Anterior cingulate cortex (tissue), 58 donors: ENCODE results near the gene SLAMF1.
"Not testable (repeated sequence)": the region's sequence is repeated elsewhere in the genome, so short reads cannot be mapped to it uniquely, and the experiment has no call there.

Source experiments
- DNase-seq, 58 donors: peaks; one replicate each; lab custom pipeline; 2025; lab: John Stamatoyannopoulos, UW

The SLAMF1 gene

DNA sequence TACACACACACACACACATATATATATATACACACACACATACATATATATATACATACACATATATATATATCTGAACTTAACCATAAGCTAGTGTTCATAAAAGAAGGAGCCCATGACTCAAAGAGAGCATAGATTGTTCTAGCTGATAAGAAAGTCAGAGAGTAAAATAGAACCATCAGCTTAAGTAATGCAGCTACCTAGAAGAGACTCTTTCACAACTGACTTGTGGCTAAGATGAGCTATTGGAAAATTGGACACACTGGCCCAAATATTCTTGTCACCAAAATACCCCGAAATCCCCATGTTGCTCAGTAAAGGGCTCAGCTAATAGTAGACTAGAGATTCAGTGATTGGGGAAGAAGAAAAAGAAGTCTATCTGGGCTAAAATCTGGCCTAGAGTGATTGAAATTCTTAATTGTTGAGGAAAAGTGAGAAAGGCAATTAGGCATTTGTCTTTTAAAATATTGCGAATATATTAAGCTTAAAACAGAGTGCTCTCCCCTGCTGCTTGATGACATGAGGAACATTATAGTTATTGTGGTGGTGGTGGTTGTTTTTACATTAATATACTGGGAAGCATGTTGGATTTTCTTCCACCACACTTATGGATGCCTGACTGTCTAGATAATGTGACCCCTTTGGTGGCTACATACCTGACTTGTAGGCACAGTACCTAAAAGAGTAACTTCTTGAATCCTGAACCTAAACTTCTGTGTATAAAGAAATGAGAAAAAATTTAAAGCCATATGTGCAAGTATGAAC is 6.3 kb downstream of the SLAMF1 start:
- no peak for DNase-seq

DNA sequence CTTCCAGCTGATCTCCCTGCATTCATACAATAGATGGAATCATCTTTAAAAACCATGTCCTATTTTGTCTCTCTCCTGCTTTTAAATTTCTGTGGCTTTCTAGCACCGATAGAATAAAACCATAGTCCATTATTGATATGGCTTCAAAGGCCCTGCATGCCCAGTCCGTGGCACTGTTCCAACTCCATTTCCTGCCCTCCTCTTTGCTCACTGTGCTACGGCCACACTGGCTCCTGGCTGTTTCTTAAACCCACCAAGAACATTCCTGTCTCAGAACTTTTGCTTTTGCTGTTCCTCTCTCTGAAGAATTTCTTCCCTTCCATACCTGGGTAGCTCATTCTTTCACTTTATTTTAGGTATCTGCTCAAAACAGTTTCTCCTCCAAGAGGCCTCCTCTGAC is 7.2 kb downstream of the SLAMF1 start:
- no peak for DNase-seq

DNA sequence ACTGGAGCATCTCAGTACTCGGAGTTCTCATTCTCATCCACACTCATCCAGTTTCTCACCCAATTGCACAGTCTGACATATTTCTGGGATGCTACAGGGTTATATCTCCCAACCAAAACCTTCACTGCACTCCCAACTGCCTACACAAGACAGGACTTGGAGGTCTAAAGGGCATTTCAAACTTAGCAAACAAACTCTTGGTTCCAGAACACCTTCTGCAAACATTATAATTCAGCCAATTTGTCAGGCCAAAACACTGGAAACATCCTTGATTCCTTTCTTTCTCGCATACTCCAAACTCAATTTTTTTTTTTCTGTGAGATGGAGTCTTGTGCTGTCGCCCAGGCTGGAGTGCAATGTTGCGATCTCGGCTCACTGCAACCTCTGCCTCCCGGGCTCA is 7.9 kb downstream of the SLAMF1 start:
- DNase-seq = no peak

DNA sequence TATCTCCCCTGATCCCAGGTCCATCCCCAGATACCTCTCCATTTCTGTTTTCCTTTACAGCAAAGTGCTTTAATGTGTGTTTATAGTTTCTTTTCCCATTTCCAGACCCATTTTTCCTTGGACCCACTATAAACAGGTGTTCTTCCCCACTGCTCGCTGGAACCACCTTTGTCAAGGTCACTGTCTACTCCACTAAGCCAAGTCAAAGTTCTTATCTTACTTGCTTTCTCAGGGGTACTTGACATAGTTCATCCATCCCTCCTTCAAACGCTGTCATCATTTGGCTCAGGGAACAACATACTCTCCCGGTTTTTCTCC is 8.3 kb downstream of the SLAMF1 start:
- DNase-seq = no peak

DNA sequence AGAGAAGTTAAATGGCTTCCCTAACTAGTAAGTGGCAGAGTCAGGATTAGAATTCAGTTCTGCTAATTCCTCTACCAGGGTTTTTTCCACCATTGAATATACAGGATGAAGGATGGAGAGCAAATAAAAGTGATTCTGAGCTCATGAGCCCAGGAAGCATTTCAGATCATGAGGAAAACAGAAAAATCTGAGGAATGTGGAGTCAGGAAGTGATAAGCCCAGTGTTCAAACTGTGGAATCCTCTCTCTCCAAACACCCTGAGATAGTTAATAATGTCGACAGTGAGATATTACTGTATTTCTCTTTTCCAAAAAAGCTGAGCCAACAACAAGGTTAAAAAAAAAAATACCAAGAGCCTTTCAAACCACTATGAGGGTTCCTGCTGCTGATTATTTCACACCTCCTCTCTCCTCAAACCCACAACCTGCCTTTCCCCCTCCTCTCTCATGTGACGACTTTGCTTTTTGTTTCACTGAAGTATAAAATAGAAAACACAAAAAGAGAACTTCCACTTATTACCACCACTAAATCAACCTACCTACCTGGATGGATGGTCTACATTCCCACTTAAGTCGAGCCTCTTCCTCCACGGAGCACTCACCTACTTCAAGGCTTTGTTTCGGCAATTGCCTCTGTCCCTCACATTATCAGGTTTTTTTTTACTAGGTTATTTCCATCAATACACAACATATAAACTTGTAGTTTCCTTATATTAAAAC is 8.9 kb downstream of the SLAMF1 start:
- no peak for DNase-seq

DNA sequence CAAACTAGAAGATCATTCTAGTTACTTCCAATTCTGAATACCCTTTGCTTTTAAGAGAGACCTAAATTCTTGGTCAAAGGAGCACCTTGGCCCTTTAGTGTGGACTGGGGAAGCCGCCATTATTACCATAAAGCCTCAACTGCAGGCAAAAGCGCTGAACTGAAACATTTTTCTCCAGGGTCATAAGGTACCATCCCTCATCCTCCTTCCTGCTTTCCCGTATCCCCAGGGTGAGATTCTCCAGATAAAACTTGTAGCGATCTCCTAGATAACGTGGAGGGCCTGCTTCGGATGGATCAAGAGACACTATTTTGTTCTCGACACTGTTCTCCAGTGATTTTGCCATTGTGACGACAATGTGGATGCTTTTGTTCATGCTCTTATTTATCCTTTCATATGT is 9.8 kb downstream of the SLAMF1 start:
- no peak for DNase-seq

DNA sequence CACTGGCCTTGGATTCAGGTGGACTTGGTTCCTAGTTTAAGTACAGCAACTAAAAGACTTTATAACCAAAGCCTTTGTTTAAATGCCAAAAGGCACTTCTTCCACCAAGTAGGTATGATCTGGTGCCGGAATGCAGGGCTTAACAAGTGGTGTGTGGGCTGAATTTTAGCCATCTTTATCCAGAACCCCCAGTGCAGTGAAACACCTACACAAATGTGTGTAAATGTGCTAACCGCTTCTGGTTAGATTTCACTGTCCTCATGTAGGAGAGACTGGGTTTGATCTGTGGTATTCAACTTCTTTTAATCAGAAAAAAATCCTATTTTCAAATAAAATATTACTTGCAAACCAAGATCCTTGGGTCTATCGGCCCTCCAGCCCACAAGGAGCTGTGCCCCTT is 10.3 kb downstream of the SLAMF1 start:
- peak in 1 of 58 donors; percentile 9 for DNase-seq

DNA sequence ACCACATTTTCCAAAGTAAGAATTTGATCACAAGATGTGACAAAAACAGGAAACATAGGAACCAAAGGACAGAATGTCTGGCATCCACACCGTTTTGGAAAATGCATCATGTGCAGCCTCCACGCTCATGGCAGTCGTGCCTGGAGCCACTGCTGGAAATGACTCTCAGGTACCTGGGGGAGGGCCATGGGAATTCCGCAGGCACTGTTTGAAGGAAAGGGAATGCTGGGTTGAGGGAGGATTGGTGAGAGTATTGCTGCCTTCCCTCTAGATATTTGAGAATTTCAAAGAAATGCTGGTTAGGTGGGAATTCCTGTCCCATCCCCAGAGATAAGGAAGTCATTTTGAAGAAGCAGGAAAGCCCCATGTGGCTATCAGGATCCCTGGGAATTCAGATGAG is 10.8 kb downstream of the SLAMF1 start:
- no peak for DNase-seq

DNA sequence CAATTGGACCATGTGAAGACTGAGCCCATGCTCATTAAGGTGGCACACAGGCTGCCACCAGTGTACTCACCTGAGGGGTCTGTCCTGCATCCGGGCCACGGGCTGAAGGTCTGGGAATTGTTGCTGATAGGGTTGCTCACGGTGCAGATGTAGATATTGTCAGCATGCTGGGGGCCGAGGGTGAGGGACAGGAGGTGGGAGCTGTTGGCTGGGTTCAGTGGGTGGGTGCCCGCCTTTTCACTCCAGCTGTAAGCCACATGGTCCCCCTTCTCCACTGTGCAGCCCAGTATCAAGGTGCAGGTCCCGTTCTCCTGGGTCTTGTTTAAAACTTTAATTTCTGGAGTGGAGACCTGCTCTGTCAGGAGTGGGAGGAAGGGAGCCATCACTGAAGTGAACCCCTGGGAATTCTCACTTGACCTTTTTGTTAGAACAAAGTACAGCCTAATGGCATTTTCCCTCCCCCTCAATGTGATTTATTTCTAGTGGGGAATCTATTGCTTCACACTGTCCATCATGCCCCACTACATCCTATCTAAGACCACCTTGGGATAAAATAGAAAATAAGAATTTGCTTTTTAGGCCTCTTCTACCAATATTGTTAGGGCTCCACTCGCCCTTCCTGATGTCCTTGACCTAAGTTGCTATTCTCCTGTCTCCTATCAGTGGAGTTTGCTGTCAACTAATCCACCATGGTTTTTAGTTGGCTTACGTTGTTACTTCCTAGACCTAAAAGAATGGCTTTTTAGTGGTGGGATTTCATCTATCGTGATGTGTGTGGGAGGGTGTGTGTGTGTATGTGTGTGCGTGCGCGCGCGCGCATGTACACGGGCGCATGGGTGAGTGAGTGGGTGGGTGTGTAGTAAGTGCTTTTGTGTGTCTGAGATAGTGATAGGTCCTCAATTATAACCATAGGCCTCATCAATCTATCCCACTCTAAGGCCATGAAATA is 12.0 kb downstream of the SLAMF1 start:
- DNase-seq = no peak

DNA sequence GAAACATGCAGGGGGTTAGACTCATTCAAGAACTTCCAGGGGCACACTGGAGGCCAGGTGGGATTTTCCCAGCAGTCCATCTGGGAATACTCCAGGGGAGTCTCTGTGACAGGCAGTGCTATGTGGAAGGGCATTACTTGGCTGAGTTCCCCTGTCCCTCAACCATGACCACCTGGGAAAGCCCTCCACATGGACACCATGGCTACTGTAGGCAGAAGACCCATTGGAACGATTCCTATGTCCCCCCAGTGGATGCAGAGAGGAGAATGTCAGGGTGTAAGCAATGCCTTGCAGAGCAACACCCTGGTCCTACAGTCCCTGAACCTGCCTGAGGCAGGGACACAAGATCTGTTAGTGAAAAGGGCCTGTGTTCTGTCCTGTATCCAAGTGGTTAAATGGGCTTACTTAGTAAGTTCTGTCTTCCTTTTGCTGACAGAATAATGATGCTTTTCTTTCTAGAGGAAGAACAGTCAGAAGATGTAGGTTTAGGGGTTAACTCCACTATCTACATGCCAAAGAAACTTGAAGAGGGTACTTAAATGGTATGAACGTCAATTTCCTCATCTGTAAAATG is 13.4 kb downstream of the SLAMF1 start:
- DNase-seq = no peak

DNA sequence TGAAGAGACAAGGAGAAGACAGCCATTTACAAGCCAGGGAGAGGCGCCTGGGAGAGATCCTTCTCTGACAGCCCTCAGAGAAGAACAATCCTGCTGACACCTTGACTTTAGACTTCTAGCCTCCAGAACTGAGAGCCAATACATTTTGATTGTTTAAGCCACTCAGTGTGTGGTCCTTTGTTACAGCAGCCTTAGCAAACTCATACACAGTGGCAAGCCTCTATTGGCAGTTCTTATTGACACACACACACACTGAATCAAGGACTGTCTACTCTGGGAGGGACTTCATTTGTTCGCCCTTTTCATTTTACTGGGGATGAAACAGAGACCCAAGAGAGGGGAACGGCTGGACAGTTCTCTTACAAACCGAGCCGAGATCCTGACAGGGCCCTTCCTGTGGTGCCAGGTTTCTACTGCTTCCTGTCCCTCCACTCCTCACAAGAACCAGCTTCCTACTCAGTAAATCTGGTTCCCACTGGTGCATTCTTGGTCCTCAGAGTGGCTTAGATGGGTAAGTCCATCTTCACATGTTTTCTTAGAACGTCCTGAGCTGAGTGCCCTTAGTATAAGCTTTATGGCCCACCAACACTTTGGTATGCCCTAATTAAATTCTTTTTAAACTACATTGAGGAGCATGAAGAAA is 14.7 kb downstream of the SLAMF1 start:
- no peak for DNase-seq

DNA sequence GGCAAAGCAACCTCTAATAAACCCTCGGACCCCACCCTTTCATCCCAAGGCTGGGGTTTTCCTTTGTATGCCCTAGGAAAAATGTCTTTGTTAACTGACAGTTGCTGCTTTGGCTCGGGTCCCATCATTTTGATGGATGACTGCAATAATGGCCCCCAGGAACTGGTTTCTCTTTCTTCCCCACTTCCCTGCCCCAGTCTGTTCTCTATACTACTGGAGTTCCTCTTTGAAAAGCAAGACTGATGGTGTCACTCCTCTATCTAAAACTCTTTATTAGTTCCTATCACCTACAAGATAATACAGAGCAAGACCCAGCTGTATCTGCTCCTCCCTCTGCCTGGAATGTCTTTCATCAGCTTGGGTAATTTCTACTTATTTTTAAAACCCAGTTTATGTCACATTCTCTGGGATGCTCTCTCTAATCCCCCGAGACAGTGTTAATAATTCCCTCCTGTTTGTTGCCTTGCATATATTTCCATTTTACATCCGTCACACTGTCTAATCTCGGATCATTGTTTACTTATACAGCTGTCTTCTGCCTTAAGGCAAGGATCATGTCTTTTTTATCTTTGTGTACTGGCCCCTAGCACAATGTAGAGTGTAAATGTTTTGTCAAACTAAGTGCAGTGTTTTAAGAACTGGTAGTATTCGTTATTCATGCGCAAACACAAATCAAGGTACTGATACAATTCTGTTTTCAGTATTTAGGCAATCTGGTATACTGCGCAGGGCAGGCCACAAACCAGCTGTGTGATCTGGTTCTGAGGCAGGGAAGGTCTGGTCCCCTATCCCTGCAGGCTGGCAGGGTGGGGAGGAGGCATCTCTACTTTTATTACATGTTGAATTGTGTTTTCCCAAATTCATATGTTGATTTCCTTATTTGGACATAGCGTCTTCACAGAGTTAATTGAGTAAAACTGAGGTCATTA is 16.1 kb downstream of the SLAMF1 start:
- no peak for DNase-seq

DNA sequence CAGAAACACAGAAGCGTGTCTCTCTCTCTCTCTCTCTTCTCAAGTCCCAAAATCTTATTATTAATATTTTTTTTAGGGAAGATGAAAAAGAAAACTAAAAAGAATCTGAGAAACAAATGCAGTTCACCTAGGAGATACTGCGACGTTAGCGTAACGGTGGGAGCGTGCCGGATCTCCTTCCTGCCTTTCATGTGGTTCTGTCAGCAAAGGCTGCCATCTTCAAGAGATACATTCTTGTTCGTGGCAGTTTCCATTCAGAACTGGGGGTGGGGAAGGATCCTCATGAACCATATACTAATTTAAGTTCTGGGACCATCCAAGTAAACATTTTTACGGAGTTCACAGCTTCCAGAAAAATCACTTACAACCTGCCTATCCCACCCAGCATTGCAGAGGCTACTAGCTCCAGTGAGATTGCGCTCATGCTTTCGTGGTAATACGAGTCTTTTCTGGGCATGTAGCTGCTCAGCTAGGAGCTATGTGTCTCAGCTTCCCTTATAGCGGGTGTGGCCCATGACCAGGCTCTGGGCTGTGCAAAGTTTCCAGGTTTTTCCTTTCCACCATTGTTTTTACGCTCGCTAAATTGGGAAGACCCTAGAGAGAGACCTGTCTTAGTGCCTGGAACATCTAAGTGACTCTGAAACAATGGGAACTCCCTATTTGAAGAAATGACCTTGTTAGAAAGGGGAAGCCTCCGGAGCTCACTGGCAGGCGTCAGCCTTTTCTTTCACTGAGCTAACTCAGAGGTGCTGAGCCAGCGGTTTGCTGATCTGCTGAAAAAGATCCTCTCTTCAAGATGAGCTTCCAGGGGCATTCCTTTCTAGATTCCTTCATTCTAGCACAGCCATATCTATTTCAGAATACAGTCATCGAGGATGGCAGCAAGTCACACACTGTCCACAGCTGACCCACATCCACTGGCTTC is 17.3 kb downstream of the SLAMF1 start:
- DNase-seq = peak in 19 of 58 donors; percentile 1 to 32 (median 7)

DNA sequence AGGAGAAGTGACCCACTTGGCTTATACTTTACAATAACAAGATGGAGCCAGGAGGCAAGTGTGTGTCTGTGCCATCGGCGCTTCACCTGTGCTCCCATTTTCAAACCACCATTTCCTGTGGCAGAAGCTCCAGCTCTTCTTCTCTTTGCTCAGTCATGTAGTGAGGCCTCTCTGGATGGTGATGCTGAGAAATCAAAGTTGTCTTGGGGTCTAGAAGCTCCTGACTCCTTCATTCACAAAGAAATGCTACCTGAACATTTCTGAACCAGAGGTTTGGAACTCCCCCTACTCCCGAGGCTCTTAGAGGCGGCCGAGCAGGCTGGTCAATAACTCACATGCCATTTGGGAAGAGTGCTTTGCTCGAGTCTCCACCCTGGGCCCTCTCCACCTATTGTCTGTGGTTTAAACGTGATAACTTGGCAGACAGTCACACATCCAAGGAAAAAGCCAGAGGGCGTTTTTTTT is 18.0 kb downstream of the SLAMF1 start:
- DNase-seq = no peak

DNA sequence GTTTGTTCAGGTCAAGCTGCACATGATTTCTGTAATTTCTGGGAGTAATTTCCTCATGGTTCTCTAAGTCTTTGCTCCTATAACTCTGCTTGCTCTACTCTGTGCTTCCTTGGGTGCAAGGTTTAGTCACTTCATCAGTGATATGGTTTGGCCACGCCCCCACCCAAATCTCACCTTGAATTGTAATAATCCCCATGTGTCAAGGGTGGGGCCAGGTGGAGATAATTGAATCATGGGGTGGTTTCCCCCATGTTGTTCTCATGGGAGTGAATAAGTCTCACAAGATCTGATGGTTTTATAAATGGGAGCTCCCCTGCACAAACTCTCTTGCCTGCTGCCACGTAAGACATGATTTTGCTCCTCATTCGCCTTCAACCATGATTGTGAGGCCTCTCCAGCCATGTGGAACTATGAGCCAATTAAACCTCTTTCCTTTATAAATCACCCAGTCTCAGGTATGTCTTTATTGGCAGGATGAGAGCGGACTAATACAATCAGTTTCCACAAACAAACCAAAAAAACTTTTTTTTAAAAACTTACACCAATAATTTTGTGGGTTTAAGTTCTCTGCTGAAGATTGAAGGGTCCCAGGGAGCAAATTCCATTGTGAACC is 19.1 kb downstream of the SLAMF1 start:
- not testable (repeated sequence) for DNase-seq

DNA sequence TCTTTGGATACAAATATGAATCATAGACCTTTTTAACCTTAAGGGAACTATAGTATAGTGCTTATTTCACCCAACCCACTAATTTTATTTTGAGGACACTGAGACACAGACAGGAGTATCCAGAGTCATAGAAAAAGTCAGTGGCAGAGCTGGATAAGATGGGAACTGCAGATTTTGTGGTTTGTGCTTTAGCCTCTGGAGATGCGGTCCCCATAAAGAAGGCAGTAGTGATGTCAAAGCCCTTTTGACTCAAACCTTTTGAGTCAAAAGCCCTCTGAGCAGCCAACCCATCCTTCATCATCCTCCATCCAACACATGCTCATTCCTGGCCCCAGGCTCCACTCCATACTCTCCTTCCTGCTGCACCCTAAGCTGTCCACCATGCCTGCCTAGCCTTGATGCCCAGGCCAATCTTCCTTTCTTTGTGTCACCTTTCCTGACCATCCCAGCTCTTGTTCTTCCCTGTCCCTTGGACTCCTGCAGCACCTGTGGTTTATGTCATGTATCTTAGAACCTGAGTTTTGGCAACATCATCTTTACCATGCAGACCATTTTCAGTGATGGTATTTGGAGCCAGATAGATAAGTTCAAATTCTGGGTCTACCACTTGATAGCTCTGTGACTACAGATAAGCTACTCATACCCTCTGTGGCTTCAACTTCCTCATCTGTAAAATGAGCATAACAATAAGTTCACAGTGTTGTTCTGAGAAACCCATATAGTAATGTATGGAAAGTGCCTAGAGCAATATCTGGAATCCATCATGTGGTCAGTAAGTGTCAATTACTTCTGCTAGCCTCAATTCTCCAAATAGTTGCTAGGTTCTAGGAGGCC is 20.1 kb downstream of the SLAMF1 start:
- DNase-seq = no peak
